Fibroblast of lung (primary cell): ENCODE measurements around the gene CHRD.

ENCODE experiments used
- EZH2 ChIP-seq: IDR thresholded peaks from 2 replicates; pipeline ENCODE4 v1.5.1; 2012; ENCODE audit warnings: low read length, control low read depth, mild to moderate bottlenecking; ENCODE audit errors: missing control alignments
- TF ChIP-seq, protein P1 (sequence below), 2 donors: IDR thresholded peaks in 1 of 2; conservative IDR thresholded peaks in 1 of 2; 1 replicate in 1 of 2; 2 replicates in 1 of 2; pipeline ENCODE4 v1.5.1; 2011 to 2012; ENCODE audit warnings: low read length in 2 of 2, control low read depth in 1 of 2, inconsistent platforms in 1 of 2, low read depth in 1 of 2, mild to moderate bottlenecking in 1 of 2

DNA sequence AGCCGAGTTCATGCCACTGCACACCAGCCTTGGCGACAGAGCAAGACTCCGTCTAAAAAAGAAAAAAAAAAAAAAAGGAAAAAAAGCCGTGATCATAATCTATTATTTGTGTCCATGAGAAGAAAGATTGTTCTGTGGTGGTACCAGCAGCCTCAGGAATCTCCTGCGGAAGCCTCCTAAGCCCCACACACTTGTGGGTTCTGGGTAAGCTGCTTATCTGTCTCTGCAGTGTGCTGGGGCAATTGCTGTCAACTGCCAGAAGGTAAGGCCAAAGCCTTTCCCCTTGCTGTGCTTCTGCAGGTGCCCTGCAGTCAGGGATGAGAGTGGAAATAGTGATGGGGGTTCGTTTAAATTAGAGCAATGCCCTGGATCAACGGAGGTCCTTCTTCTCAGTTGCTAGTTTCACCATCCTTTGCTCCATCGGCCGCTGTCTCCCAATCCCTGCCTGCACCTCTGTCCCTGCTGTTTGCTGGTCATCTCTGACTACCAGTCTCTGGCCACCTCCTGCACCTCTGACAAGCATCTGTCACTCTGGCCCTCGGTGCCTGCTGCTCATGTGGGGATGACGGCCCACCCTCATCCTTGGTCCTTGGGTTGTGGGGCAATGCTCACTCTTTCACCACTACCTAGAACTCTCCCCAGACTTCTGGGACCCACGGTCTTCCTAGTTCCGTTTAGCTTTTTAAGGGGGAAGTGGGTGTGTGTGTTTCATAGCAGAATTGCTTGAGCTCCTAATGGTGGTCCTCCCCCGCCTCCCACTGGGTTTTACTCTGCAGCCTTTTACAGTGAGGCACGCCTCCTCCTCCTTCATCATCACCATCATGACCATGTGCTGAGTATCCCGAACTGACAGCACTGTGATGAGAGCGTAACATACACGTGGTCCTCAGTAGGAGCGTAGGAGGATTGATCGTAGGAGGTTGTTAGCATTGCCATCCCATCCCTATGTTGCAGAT lies 25.5 kb downstream of the CHRD start:
- TF ChIP-seq, protein P1, sequence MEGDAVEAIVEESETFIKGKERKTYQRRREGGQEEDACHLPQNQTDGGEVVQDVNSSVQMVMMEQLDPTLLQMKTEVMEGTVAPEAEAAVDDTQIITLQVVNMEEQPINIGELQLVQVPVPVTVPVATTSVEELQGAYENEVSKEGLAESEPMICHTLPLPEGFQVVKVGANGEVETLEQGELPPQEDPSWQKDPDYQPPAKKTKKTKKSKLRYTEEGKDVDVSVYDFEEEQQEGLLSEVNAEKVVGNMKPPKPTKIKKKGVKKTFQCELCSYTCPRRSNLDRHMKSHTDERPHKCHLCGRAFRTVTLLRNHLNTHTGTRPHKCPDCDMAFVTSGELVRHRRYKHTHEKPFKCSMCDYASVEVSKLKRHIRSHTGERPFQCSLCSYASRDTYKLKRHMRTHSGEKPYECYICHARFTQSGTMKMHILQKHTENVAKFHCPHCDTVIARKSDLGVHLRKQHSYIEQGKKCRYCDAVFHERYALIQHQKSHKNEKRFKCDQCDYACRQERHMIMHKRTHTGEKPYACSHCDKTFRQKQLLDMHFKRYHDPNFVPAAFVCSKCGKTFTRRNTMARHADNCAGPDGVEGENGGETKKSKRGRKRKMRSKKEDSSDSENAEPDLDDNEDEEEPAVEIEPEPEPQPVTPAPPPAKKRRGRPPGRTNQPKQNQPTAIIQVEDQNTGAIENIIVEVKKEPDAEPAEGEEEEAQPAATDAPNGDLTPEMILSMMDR (conservative IDR thresholded peaks at IDR 0.05 in 1 of 2, IDR thresholded peaks at IDR 0.05 in 1 of 2; ENCODE audit: low read depth in 1 of 2, low read length in 2 of 2), result no peak
- no peak for TF ChIP-seq EZH2
